ENCODE measurements around the gene MOGAT3.
"Not testable (repeated sequence)": the region's sequence is repeated elsewhere in the genome, so short reads cannot be mapped to it uniquely, and the experiment has no call there.

The MOGAT3 gene

DNA sequence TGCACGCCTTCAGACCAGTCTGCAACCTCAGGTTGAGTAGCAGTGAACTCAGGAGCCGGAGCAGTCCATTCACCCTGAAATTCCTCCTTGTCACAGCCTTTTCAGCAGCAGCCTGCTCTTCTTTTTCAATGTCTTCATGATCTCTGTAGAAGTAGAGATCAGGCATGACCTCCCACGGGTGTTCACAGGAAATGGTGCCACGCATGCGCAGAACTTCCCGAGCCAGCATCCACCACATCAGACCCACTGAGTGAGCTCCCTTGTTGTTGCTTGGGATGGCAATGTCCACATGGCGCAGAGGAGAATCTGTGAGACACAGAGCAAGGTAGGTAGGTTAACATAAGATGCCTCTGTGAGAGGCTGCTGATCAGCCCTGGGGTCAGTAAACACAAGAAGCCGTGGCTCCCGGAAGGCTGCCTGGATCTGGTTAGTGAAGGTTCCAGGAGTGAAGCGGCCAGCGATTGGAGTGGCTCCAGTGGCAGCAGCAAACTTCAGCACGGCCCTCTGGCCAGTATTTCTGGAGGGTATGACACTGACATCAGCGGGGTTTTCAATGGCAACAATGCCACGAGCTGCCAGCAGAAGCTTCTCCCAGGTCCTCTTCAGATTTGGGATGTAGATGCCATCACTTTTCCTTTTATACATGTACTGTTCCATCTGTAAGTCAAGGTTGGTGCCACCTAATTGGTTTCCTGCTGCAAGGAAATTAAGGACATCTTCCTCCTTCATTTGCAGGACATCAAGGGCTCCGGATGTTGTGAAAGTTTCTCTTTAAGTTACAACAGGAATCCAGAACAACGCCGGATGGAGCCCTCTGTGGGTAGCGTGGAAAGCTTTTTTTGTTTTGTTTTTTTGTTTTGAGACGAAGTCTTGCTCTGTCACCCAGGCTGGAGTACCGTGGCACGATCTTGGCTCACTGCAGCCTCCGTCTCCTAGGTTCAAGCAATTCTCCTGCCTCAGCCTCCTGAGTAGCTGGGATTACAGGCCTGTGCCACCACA, 3.2 kb upstream of the MOGAT3 start:
- not testable (repeated sequence) for DNase-seq (ENCODE audit: low spot score)

DNA sequence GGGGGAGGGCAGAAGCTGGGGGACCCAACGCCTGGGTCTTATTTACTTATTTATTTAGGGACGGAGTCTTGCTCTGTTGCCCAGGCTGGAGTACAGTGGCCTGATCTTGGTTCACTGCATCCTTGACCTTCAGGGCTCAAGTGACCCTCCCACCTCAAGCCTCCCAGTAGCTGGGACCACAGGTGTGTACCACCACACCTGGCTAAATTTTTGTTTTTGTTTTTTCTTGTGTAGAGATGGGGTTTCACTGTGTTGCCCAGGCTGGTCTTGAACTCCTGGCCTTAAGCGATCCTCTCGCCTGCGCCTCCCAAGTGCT, 1.7 kb upstream of the MOGAT3 start:
- DNase-seq (ENCODE audit: low spot score), result no peak

DNA sequence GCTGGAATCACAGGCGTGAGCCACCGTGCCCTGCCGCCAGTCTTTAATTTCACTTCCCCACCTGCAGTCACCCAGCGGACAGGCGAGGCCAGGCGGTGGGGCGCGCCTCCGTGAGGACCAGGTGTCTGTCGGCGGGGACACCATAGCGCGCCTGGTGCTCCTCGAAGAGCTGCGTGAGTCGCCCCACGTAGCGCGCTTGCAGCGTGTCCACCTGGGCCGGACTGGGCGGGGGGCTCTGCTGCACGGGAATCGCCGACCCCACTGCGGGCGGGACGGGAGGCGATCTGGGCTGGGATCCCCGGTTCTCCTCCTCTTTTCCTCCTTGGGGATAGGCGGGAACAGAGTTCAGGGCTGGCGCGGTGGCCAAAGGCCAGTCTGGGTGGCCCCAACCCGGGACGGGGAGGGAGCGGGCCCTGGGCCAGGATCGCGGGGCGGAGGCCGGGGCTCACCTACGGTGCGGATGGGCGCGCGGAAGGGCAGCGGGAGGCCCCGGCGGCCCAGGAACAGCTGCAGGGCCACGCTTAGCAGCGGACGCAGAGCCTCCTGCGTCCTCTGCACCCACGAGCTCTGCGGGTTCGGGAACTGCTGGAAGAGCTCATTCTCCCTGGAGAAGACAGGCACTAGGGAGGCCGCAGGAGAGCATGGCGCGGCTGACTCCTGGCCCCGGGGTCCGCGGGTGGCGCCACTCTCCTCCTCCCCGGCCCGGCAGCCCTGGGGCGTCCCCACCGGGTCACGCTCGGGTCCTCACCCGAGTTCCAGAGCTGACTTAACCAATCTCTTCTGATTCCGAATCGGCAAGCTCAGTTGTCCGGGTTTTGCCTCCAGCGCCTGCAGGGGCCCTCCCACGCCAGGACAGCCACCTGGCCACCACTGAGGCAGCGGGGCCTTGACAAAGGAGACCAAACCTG, 1.1 kb upstream of the MOGAT3 start:
- DNase-seq (ENCODE audit: low spot score), result no peak

DNA sequence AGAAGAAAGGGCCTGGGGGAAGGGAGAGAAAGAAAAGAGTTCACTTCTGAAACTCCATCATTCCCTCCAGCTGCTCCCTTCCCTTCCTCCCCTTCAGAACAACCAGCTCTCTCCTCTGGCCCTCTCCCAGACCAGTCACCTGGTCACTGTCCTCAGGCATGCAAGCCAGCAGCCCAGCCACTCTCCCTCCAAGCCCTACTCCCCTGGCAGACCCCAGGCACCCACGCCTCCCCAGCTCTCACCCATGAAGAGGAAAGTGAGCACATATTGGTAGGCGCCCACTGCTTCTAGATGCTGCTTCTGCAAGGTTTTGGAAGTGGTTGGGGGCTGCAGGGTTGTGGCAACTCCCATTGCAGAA, 353 bp downstream of the MOGAT3 start:
- DNase-seq (ENCODE audit: low spot score), result no peak

DNA sequence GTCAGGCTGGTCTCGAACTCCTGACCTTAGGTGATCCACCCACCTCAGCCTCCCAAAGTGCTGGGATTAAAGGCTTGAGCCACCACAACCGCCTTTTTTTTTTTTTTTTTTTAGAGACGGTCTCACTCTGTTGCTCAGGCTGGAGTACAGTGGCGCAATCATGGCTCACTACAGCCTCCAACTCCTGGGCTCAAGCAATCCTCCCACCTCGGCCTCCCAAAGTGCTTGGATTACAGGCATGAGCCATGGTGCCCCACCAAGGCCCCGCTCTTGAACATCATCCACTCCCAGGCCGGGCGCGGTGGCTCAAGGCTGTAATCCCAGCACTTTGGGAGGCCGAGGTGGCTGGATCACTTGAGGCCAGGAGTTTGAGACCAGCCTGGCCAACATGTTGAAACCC, 1.3 kb downstream of the MOGAT3 start:
- DNase-seq (ENCODE audit: low spot score), result not testable (repeated sequence)

DNA sequence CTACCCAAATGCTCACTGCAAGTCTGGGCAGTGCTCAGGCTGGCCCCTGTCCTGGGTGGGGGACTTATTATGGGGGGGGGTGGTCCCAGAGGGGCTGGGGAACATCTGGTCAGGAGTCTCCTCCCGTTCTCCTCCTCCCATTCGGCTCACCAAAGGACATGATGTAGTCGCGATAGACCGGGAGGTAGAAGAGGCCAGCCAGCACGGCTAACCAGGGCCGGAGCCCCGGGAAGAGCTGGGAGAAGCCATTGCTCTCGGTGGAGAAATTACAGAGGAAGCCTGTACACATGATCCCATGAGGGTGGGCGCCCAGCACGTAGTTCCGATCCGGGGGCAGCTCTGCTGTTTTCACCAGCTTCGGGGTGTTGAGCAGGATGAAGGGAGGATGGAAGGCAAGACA, 2.4 kb downstream of the MOGAT3 start:
- no peak for DNase-seq (ENCODE audit: low spot score)

DNA sequence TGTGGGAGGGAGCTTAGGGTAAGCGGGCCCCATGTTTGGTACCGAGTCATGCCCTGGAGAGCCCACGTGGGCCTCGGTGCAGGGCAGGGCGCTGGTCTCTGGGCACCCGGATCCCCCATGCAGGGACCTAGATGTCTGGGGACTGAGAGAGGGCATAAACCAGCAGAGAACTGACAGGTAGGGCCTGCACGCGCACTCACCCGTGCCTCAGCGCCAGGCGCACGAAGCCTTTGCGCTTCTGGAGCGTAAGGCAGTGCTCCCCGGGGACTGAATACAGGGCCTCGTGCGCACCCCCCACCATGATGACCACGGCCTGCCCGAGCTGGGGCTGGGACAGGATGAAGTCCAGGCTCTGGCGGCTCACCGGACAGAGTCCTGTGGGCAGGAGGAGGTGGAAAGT, 2.8 kb downstream of the MOGAT3 start:
- DNase-seq (ENCODE audit: low spot score), result no peak

DNA sequence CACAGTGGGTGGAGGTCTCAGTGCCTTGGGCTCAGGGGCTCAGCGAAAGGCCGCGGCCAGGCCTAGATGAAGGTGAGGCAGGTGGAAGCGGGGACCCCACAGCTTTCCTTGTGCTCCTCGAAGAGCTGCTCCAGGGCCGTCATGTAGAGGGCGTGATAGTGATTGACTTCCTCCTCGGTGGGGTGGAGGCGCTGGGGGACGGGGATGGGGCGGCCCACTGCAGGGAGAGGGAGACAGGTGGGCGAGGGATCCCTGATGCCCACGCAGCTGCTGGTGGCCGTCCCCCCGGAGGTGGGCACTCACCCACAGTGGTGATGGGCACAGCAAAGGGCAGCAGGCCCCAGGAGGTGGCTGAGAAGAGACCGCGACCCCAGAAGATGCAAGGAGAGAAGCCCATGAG, 5.0 kb downstream of the MOGAT3 start:
- no peak for DNase-seq (ENCODE audit: low spot score)

DNA sequence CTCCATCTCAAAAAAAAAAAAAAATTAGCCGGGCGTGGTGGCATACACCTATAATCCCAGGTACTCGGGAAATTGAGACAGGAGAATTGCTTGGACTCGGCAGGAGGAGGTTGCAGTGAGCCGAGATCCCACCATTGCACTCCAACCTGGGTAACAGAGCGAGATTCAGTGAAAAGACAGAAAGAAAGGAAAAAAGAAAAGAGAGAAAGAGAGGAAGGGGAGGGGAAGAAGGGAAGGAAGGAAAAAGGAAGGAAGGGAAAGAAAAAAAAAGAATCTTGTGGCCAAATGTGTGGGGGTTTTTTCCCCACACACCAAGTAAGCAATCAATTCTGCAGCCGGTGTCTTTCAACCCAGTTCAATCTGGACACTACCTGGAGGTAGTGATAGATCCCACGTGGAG, 11.7 kb downstream of the MOGAT3 start:
- no peak for DNase-seq (ENCODE audit: low spot score)

DNA sequence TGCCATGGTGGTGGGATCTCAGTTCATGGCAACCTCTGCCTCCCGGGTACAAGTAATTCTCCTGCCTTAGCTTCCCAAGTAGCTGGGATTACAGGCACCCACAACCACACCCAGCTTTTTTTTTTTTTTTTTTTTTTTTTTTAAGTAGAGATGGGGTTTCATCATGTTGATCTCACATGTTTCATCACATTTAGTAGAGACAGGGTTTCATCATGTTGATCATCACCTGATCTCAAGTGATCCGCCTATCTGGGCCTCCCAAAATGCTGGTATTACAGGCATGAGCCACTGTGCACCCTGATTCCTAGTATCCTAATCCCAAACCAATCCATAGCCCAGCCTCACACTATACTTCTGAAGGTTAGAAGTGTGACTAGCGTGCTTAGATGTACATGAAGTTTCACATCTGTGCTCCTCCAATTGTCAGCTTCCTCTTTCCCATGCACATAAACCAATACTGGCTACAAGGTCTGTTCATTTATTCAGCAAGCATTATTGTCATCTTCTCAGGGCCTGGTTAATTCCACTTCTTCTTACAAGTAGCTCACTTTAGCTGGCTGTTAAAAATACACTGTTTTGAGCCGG, 13.9 kb downstream of the MOGAT3 start:
- DNase-seq (ENCODE audit: low spot score), result no peak

DNA sequence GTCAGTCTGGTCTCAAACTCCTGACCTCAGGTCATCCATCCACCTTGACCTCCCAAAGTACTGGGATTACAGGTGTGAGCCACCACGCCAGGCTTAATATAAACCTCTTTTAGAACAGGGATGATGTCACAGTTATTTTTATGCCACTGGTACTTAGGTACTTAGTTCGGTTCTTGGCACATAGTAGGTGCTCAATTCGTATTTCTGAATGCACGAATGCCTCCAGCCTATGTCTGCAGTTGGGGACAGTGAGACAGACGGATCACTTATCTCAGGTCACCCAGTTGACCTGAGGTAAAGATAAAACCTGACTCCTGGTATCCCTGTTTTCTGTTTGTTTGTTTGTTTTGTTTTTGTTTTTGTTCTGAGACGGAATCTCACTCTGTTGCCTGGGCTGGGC, 14.6 kb downstream of the MOGAT3 start:
- no peak for DNase-seq (ENCODE audit: low spot score)

DNA sequence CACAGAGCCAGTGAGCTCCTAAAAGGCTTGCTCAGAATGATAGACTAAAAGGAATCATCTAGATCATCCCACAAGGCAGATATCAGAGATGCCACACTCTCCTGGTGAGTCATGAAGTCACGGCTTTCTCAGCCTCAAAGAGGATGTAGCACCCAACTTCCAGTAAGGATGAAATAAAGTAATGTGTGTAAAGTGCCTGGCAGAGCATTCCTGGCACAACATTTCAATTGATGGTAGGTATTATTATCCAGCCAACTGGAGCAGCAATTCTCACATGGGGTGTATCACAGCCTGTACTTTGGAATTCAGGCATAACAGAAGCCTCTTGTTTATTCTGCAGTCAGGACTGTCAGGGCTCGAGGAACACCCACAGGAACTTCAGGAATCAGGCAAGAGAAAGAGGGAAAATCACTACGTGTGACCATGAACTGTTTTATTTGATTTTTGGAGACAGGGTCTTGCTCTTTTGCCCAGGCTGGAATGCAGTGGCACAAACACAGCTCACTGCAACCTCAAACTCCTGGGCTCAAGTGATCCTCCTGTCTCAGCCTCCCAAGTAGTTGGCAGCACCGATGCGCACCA, 15.5 kb downstream of the MOGAT3 start:
- no peak for DNase-seq (ENCODE audit: low spot score)

DNA sequence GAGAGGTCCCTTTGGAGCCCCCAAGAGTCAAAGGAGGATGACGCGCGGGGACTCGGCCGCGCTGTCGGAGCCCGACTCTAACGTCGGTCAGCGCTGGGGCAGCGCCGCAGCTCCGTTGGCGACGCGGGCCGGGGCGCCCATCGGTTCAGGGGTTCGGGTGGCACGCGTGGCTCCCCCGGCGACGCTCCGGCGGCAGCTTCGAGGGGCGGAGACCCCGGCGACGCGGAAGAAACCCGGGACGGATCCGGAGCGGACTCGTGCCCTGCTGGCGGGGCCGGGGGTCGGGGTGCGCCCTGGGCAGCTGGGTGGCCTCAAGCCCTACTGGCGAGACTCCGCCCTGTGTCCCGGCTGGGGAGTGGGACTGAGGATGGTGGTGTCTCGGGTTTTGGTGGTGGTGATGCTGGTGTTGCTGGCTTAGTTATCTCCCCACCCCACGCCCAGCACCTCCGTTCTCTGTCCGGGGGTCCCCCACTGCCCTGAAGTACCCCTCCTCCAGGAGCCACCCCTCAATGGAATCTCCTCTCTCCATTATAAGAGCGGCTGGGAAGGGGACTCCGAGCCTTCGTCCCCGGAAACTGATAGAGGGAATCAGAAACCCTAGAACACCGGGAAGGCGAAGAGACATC, 20.6 kb downstream of the MOGAT3 start, which contains the start of gene NAT16:
NAT16 (minus strand) TSS at position 164 of the 626 bp plus-strand sequence. CDS start 5,486 bp downstream, outside the sequence.
- DNase-seq (ENCODE audit: low spot score), result no peak

DNA sequence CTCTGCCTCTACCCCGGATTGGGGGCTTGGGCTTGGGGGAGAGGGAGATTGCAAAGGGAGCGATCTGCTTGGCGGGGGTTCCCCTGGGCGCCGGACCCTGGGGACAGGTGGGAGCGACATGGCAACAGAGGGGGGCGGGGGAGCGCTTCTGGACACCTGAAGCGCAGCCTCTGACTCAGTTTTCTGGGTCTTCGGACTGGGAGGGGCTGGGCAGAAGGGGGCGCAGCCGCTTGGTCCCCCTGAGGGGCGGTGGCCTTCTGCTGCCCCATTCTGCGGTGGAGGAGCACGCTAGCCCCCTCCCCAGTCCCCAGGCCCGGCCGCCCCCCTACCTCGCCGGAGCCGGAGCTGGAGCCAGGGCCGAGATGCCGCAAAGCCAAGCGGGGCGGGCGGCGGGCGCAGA, 21.1 kb downstream of the MOGAT3 start:
- no peak for DNase-seq (ENCODE audit: low spot score)

DNA sequence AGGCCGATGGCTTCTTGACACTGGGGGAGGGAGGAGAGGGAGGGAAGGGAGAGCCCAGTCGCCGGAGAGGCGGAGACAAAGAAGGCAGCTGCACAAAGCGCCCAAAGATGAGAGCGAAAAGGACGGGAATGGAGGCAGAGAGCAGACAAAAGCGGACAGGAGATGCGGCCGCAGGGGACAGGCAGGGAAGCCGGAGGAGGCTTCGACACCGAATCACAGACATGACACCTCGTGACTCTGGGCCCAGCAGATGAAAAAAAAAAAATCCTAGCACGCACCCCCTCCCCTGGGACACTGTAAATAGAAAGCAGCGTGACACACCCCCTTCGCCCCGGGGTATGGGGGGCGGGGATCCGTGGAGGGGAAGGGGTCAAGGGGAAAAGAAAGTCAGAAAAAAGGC, 21.7 kb downstream of the MOGAT3 start:
- DNase-seq (ENCODE audit: low spot score), result no peak

DNA sequence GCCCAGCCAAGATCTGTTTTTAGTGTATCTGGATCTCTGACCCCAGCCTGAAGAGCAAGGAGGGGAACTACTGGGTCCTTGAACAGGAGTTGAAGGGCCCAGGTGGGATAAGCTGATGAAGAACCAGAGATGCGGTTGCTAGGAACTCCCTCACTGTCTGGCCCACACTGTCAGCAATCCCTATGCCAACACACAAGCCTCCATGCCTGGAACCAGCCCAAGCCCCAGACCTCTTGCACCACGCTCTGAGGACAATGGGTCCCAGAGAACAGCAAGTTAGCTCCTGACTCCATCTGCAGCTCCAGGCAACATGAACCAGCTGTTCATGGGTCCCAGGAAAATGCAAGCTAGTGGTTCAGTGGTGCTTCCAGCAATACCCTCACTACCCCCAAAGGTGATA, 23.2 kb downstream of the MOGAT3 start:
- DNase-seq (ENCODE audit: low spot score), result no peak

DNA sequence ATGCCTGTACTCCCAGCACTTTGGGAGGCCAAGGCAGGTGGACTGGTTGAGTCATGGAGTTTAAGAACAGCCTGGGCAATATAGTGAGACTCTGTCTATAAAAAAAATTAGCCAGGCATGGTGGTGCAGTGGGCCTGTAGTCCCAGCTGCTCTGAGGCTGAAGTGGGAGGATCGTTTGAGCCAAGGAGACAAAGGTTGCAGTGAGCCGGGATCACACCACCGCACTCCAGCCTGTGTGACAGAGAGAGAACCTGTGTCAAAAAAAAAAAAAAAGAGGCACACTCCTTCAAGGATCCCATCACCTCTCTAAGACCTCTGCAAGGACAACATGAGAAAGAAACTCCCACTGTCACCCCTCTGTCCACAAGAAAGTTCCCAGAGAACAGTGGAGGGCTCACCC, 25.2 kb downstream of the MOGAT3 start:
- no peak for DNase-seq (ENCODE audit: low spot score)

DNA sequence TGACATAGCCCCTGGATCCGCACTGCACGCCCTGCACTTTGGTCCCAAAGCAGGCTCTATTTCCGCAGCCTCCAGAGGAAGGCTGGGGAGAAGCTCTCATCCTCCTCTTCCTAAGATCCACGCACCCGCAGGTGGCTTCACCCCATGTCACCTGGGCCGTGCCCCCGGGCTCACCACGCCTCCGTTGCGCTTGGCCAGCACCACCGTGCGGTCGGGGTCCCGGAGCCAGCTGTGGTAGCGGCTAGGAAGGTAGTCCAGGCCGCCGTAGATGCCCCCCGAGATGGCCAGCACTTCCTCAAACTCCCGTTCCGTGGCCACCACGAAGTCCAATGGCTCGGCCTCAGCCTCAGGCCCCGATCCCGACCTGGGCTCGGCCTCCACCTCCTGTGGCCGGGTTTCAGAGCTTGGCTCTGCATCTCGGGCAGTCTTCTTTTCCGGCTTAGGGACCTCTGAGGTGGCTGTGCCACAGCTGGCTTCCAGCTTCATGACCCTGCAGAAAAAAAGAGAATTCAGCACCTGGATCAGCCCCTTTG, 26.4 kb downstream of the MOGAT3 start:
- no peak for DNase-seq (ENCODE audit: low spot score)

DNA sequence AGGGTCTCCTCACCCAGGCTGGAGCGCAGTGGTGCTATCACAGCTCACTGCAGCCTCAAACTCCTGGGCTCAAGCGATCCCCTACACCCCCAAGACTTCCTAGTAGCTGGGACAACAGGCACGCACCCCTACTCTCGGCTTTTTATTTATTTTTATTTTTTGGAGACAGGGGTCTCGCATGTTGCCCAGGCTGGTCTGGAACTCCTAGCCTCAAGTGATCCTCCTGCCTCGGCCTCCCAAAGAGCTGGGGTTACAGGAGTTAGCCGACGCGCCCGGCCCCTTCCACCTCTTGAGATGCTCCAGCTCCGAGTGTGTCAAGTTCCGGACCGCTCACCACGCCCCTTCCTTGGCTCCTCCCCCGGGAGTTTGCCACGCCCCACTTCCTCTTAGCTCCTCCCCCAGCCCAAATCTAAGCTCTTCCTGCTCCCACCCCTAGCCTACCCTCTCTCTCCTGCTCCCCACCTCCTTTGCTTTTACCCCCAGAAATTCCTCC, 27.0 kb downstream of the MOGAT3 start:
- DNase-seq (ENCODE audit: low spot score), result no peak

DNA sequence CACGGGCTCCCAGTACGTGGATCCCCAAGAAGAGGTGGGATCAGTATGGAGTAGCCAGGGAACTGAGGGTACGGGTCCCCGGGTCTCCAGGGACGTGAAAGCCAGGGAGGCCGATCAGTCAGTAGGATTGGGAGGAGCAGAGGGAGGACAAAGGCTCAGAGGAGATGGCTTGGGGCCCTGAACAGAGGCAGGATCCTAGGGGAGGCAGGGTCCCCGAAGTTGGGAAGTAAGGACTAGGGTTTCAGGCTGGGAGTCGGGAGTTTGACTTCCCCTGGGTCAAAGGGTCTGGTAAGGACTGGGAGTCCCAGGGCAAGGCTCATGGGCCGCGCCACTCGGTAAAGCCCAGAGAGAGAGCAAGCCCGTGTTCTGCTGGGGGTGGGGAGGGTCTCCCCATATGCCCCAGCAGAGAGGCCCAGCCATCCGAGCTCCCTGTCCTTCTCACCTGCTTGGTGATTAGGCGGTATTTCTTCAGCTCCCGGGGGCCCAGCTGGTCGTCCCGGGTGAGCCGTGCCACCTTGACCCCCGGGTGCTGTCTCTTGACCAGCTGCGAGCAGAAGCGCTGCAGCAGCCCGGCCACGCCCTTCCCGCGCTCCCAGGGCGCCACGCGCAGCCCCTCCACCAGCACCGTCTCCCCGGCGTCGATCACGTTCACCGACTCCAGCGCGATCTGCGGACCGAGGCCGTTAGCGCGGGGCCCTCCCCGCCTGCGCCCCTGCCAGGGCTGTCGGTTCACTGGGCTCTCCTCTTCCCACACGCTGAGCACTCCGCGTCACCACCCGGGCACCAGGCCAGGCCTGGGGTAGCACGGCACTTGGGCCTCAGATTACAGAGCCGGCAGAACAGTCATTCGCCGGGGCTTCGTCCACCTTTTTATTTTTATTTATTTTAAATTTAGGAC, 27.7 kb downstream of the MOGAT3 start:
- DNase-seq (ENCODE audit: low spot score), result no peak

Measured in pons (tissue), 1 donor.